H1 (cell line): ENCODE data around the gene SLC27A5.

Experiments used
- BACH1 ChIP-seq: IDR thresholded peaks from 2 replicates; pipeline ENCODE4 v1.6.1; 2012; ENCODE audit warnings: low read length, improper control_type of control experiment
- EZH2 ChIP-seq: fragments of 200-600 bp; sonication (generic); IDR thresholded peaks from 2 replicates; pipeline ENCODE4 v1.7.1; 2012; ENCODE audit warnings: low read depth, mild to moderate bottlenecking, moderate library complexity, low read length, inconsistent platforms; ENCODE audit not compliant: severe bottlenecking
- GABPA ChIP-seq: IDR thresholded peaks from 2 replicates; pipeline ENCODE4 v1.6.1; 2011; ENCODE audit warnings: mild to moderate bottlenecking, low read length, moderate library complexity, borderline replicate concordance; ENCODE audit not compliant: insufficient read depth
- HDAC6 ChIP-seq: IDR thresholded peaks from one replicate; pipeline ENCODE4 v1.7.1; 2012; ENCODE audit warnings: low read depth, mild to moderate bottlenecking, inconsistent platforms, low read length, moderate library complexity
- JUN ChIP-seq: IDR thresholded peaks from 2 replicates; pipeline ENCODE4 v1.6.1; 2011; ENCODE audit warnings: low read depth, mild to moderate bottlenecking, improper control_type of control experiment, low read length
- KDM5A ChIP-seq: fragments of 200-600 bp; IDR thresholded peaks from 2 replicates; pipeline ENCODE4 v1.7.1; 2012; ENCODE audit warnings: mild to moderate bottlenecking, low read length, inconsistent platforms, mixed read lengths
- POLR2A ChIP-seq, 2 experiments: IDR thresholded peaks; 1 replicate in 1 of 2; 2 replicates in 1 of 2; pipeline ENCODE4 v1.6.1; 2011; ENCODE audit warnings: low read depth in 2 of 2, low read length in 2 of 2, mild to moderate bottlenecking in 2 of 2; ENCODE audit errors: control extremely low read depth in 1 of 2
- POLR2AphosphoS5 ChIP-seq: IDR thresholded peaks from 2 replicates; pipeline ENCODE4 v1.6.1; 2011; ENCODE audit warnings: low read depth, low read length
- SIN3A ChIP-seq, 2 experiments: IDR thresholded peaks in 1 of 2; conservative IDR thresholded peaks in 1 of 2; 2 replicates each; pipeline ENCODE4 v1.6.1; 2011 to 2012; ENCODE audit warnings: low read length in 2 of 2, improper control_type of control experiment in 1 of 2, low read depth in 1 of 2, mild to moderate bottlenecking in 1 of 2
- SP1 ChIP-seq: IDR thresholded peaks from 2 replicates; pipeline ENCODE4 v1.6.1; 2011; ENCODE audit warnings: low read depth, low read length
- TAF1 ChIP-seq: IDR thresholded peaks from 2 replicates; pipeline ENCODE4 v1.6.1; 2011; ENCODE audit warnings: mild to moderate bottlenecking, low read depth, low read length
- TF ChIP-seq, protein P1 (sequence below): IDR thresholded peaks from 2 replicates; pipeline ENCODE4 v1.6.1; 2011; ENCODE audit warnings: low read length, improper control_type of control experiment
- TF ChIP-seq, protein P2 (sequence below), 3 experiments: IDR thresholded peaks; 1 replicate in 2 of 3; 2 replicates in 1 of 3; pipeline versions ENCODE4 v1.5.1 to v1.6.1; 2011; ENCODE audit warnings: low read length in 3 of 3, mild to moderate bottlenecking in 3 of 3, inconsistent platforms in 2 of 3, low read depth in 1 of 3, moderate library complexity in 1 of 3; ENCODE audit not compliant: insufficient read depth in 1 of 3; ENCODE audit errors: control extremely low read depth in 1 of 3

DNA sequence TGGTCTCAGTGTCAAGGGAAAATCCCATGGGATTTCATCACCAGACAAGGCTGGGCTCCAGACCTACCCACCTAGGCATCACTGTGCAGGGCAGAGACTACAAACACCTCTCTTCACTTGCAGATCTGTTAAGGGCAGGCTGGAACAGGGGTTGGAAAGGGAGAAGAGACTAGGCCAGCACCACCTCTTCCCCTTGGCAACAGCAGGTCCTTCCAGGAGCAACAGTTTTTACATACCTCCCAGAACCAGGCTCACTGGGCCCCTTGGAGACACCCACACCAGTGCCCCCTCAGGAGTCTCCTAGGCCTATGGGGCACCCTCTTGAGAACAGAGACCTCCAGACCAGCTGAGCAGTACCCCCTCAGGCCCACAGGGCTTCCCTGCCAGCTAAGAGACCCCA, 49.1 kb upstream of the SLC27A5 start:
- TF ChIP-seq POLR2A (IDR thresholded peaks at IDR 0.05; ENCODE audit: control extremely low read depth in 1 of 2, low read depth in 2 of 2, low read length in 2 of 2) = no peak; a peak in 1 of 3 replicates
- TF ChIP-seq KDM5A = no peak
- no peak for TF ChIP-seq TAF1
- TF ChIP-seq, protein P1, sequence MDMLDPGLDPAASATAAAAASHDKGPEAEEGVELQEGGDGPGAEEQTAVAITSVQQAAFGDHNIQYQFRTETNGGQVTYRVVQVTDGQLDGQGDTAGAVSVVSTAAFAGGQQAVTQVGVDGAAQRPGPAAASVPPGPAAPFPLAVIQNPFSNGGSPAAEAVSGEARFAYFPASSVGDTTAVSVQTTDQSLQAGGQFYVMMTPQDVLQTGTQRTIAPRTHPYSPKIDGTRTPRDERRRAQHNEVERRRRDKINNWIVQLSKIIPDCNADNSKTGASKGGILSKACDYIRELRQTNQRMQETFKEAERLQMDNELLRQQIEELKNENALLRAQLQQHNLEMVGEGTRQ = no peak
- TF ChIP-seq BACH1 = no peak
- TF ChIP-seq, protein P2, sequence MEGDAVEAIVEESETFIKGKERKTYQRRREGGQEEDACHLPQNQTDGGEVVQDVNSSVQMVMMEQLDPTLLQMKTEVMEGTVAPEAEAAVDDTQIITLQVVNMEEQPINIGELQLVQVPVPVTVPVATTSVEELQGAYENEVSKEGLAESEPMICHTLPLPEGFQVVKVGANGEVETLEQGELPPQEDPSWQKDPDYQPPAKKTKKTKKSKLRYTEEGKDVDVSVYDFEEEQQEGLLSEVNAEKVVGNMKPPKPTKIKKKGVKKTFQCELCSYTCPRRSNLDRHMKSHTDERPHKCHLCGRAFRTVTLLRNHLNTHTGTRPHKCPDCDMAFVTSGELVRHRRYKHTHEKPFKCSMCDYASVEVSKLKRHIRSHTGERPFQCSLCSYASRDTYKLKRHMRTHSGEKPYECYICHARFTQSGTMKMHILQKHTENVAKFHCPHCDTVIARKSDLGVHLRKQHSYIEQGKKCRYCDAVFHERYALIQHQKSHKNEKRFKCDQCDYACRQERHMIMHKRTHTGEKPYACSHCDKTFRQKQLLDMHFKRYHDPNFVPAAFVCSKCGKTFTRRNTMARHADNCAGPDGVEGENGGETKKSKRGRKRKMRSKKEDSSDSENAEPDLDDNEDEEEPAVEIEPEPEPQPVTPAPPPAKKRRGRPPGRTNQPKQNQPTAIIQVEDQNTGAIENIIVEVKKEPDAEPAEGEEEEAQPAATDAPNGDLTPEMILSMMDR (IDR thresholded peaks at IDR 0.05; ENCODE audit: control extremely low read depth in 1 of 3, insufficient read depth in 1 of 3, low read depth in 1 of 3, low read length in 3 of 3) = no peak
- TF ChIP-seq SP1 = no peak
- TF ChIP-seq JUN = no peak
- no peak for TF ChIP-seq EZH2
- TF ChIP-seq HDAC6 = no peak
- no peak for TF ChIP-seq GABPA
- TF ChIP-seq SIN3A (conservative IDR thresholded peaks at IDR 0.05 in 1 of 2, IDR thresholded peaks at IDR 0.05 in 1 of 2; ENCODE audit: low read depth in 1 of 2, low read length in 2 of 2) = no peak
- TF ChIP-seq POLR2AphosphoS5 = no peak
